ENCODE results near the gene NDUFB6.

NDUFB6 gene

GRCh38 chr9:32516241-32516640, 56.7 kb downstream of the NDUFB6 start:
- DNase-seq = no peak

- no peak for DNase-seq
Measured at GRCh38 chr9:32508728-32509127, 64.2 kb downstream of the NDUFB6 start.

- DNase-seq = no peak
Measured at GRCh38 chr9:32503008-32503407, 70.0 kb downstream of the NDUFB6 start.

All from fibroblast of skin of right quadriceps (primary cell).